Fibroblast of upper back skin (primary cell): Measurements from ENCODE around the gene NRG4.
"Not testable (repeated sequence)": the region's sequence is repeated elsewhere in the genome, so short reads cannot be mapped to it uniquely, and the experiment has no call there.

Experiments used
- DNase-seq: peaks from one replicate; pipeline ENCODE4 v3.0.0-alpha.2; 2013

NRG4 gene

GRCh38 chr15:75925440-75925839 is 86.8 kb downstream of the NRG4 start:
- no peak for DNase-seq

GRCh38 chr15:75924576-75924975 is 87.6 kb downstream of the NRG4 start:
- no peak for DNase-seq

GRCh38 chr15:75923756-75924155 is 88.5 kb downstream of the NRG4 start:
- no peak for DNase-seq

GRCh38 chr15:75921732-75922703 is 90.2 kb downstream of the NRG4 start:
- peak; percentile 78 for DNase-seq

GRCh38 chr15:75920079-75920478 is 92.1 kb downstream of the NRG4 start:
- DNase-seq: peak; percentile 23

GRCh38 chr15:75918135-75918534 is 94.1 kb downstream of the NRG4 start:
- no peak for DNase-seq

- no peak for DNase-seq
Observed at GRCh38 chr15:75916978-75917377, 95.2 kb downstream of the NRG4 start.

GRCh38 chr15:75910355-75910754 is 101.9 kb downstream of the NRG4 start:
- not testable (repeated sequence) for DNase-seq

GRCh38 chr15:75905231-75905630 is 107.0 kb downstream of the NRG4 start:
- no peak for DNase-seq

GRCh38 chr15:75903331-75904239 is 108.6 kb downstream of the NRG4 start, which contains the start of gene FBXO22:
FBXO22 (plus strand) TSS chr15:75903878; CDS start chr15:75903964, 86 bp downstream.
- peak; percentile 88 for DNase-seq

GRCh38 chr15:75902129-75902557 is 110.1 kb downstream of the NRG4 start:
- DNase-seq: no peak

- no peak for DNase-seq
Observed at GRCh38 chr15:75900577-75900976, 111.6 kb downstream of the NRG4 start.

GRCh38 chr15:75895731-75896130 is 116.5 kb downstream of the NRG4 start:
- no peak for DNase-seq

GRCh38 chr15:75891895-75892294 is 120.3 kb downstream of the NRG4 start:
- DNase-seq: peak; percentile 90
